Nucleus accumbens (tissue), 56 donors: ENCODE measurements around the gene PPRC1.

Source experiments
- DNase-seq, 56 donors: peaks; one replicate each; lab custom pipeline; 2025; lab: John Stamatoyannopoulos, UW

Gene PPRC1

DNA sequence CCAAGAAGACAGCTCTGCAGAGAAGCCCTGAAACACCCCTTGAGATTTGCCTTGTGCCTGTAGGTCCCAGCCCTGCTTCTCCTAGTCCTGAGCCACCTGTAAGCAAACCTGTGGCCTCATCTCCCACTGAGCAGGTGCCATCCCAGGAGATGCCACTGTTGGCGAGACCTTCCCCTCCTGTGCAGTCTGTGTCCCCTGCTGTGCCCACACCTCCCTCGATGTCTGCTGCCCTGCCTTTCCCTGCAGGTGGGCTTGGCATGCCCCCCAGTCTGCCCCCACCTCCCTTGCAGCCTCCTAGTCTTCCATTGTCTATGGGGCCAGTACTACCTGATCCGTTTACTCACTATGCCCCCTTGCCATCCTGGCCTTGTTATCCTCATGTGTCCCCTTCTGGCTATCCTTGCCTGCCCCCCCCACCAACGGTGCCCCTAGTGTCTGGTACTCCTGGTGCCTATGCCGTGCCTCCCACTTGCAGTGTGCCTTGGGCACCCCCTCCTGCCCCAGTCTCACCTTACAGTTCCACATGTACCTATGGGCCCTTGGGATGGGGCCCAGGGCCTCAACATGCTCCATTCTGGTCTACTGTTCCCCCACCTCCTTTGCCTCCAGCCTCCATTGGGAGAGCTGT, 8.2 kb downstream of the PPRC1 start:
- no peak for DNase-seq

DNA sequence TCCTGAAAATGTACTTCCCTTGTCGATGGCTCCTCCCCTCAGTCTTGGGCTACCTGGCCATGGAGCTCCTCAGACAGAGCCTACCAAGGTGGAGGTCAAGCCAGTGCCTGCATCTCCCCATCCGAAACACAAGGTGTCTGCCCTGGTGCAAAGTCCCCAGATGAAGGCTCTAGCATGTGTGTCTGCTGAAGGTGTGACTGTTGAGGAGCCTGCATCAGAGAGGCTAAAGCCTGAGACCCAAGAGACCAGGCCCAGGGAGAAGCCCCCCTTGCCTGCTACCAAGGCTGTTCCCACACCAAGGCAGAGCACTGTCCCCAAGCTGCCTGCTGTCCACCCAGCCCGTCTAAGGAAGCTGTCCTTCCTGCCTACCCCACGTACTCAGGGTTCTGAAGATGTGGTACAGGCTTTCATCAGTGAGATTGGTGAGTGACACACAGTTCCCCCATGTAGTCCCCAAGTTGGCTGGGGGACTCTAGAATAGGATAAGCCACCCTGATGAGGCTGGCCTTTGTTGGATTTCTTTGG, 8.8 kb downstream of the PPRC1 start:
- no peak for DNase-seq

DNA sequence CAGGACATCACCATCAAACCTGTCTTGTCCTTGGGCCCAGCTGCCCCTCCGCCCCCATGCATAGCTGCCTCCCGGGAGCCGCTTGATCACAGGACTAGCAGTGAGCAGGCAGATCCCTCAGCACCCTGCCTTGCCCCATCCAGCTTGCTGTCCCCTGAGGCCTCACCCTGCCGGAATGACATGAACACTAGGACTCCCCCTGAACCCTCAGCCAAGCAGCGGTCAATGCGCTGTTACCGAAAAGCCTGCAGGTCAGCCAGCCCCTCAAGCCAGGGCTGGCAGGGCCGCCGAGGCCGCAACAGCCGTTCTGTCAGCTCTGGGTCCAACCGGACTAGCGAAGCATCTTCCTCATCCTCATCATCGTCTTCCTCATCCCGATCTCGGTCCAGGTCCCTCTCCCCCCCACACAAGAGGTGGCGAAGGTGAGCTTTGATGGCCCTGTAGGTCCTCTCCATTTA, 14.2 kb downstream of the PPRC1 start:
- DNase-seq = no peak

DNA sequence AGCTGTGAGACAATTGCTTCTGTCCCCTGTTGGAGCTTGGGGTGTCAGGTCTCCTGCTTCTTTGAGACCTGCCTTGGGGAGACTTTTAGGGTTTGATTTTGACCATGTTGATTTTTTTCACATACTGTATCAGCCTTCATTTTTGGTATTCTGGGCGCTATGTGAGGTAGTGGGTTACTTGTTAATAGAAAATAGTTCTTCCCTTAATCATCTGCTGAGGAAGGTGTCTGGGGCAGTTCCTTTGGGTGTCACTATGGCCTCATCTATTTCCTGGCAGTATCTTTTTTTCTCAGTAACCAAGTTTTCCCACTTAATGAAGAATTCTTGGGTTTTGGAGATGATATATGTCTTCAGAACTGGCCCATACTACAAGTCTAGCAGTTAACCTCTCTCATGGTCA, 14.7 kb downstream of the PPRC1 start:
- no peak for DNase-seq

DNA sequence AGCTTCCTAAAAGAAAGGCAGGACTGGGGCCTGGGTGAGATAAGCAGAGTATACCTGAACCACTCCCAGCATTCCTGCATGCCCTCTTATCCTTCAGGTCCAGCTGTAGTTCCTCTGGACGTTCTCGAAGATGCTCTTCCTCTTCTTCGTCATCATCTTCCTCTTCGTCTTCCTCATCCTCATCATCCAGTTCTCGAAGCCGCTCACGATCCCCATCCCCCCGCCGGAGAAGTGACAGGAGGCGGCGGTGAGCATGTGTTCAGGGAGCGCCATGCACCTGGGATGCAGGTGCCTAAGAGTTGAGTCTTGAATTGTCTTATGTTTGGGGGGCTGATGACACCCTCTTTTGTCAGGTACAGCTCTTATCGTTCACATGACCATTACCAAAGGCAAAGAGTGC, 15.4 kb downstream of the PPRC1 start:
- DNase-seq = no peak

DNA sequence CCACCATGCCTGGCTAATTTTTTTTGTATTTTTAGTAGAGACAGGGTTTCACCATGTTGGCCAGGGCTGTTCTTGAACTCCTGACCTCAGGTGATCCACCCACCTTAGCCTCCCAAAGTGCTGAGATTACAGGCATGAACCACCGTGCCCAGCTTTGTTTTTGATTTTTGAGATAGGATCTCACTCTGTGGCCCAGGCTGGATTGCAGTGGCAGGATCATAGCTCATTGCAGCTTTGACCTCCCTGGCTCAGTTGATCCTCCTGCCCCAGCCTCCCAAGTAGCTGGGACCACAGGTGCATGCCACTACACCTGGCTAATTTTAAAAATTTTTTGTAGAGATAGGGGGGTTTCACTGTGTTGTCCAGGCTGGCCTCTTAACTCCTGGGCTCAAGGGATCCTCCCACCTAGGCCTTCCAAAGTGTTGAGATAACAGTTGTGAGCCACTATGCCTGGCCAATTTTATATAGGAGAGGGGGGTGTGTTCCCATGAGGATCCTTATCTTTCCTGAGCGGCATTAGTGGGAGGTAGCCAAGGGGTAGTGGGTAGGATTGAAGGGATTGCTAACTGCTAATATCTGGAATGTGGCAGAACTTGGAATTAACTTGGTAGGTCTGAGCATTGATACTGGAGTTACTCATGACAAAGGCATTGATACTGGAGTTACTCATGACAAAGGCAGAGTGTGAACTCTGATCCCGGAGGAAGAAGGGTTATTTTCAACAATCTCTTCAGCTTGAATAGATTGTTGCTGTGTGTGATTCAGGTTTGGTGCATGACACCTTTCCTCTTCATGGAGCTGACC, 18.3 kb downstream of the PPRC1 start:
- DNase-seq = no peak

DNA sequence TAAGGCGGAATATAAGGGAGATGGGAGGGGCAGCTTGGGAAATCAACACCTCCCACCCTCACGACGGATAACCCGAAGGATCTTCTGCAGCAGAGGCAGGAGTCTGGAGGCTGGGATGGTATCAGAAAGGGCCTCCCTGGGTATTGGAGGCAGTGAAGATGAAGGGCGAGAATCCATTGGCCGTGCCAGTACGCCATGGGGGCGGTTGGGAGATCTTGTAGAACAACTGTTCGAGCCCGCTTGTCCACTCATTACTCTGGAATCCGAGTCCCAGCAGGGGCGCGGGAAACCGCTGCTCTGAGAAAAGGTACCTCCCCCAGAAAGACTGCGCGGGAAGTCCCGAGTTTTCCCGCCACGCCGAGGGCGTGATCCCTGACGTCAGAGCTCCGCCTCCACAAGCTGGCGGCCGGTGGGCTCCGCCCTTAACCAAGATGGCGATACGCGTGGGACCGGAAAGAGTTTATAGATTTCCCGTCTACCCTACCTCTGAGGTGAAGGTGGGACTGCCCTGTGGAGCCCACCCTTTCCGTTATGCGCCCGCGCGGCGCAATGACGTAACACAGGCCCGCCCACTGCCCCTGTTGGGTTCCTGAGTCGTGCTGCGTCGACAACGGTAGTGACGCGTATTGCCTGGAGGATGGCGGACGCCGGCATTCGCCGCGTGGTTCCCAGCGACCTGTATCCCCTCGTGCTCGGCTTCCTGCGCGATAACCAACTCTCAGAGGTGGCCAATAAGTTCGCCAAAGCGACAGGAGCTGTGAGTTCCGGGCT, 19.1 kb downstream of the PPRC1 start, which contains the start of gene NOLC1:
TSS of gene NOLC1 (plus strand) at position 616 of the 771 bp plus-strand sequence. CDS start at position 638, 22 bp downstream.
- peak; percentile 86 to 100 (median 96) for DNase-seq

DNA sequence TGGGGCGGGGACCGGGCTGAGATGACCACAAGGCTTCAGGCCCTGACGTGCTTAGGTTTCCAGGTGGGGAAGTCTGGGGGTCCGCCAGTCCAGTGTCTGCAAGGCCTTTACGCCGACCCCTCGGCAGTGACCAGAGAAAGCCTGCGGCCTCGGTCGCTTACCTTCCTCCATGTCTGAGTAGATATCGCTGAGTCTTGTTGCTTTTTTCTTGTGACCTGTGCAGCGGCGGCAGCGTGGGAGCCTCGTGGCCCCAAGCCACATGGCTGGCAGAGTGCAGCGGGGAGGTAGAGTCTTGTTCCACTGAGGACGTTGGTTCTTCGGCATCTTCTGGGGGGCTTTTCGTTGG, 19.7 kb downstream of the PPRC1 start:
- DNase-seq = peak in 4 of 56 donors; percentile 22 to 50 (median 37)

DNA sequence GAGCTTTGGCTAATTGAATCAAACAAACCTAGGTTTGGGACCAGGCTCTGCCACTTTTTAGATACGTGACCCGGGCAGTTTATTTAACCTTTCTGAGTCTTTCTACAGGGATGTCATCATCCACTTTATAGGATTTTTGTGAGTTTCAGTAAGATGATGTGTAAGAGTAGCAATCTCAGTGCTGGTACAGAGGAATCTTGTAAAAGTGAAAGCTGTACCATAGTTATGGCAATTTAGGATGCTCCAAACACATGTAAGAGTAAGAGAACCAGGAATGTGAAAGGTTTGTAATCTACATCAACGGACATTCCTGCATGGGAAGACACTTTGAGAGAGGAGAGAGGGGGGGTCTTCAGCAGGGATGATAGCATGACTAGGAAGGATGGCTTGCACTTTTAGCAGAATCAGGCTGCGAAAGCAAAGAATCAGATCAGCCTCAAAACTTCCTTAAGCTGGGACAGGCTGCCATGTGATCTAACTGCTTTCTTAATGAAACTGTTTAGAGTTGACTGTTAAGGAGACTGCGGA, 20.3 kb downstream of the PPRC1 start:
- no peak for DNase-seq

DNA sequence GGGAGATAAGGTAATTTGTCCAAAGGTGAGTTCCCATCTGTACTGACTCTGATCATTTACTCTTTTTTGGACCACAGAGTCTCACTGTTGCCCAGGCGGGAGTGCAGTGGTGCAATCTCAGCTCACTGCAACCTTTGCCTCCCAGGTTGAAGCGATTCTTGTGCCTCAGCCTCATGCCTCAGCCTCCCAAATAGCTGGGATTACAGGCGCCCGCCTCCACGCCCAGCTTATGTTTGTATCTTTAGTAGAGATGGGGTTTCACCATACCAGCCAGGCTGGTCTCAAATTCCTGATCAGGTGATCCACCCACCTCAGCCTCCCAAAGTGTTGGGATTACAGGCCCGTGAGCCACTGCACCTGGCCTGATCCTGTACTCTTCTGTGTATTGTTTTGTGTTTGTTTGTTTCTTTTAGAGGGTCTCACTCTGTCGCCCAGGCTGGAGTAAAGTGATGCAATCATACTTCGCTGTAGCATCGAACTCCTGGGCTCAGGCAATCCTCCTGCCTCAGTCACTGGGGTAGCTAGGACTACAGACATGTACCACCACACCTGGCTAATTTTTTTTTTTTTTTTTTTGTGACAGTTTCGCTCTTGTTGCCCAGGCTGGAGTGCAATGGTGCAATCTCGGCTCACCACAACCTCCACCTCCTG, 21.8 kb downstream of the PPRC1 start:
- no peak for DNase-seq

DNA sequence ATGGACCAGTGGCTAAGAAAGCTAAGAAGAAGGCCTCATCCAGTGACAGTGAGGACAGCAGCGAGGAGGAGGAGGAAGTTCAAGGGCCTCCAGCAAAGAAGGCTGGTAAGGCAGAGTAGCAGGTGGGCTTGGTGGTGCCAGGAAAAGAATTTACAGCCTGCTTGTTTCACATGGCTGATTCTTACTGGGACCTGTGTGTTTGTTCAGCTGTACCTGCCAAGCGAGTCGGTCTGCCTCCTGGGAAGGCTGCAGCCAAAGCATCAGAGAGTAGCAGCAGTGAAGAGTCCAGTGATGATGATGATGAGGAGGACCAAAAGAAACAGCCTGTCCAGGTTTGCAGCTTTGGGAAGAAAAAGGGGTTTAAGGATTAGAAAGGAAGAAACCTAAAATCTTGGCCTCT, 24.4 kb downstream of the PPRC1 start:
- DNase-seq = no peak

DNA sequence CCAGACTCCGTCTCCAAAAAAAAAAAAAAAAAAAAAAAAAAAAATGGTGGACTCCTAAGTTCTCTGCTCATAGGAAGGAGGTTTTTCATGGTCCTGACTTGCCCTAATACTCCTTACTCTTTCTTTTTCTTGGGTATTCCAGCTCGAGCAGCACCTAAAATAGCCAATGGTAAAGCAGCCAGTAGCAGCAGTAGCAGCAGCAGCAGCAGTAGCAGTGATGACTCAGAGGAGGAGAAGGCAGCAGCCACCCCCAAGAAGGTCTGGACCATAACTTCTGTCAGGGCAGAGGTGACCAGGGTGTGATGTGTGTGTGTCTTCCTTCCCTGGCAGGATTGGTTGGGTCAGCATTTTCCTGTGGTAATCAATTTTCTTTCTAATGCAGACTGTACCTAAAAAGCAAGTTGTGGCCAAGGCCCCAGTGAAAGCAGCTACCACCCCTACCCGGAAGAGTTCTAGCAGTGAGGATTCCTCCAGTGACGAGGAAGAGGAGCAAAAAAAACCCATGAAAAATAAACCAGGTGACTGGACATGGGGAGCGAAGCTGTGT, 26.3 kb downstream of the PPRC1 start:
- no peak for DNase-seq

DNA sequence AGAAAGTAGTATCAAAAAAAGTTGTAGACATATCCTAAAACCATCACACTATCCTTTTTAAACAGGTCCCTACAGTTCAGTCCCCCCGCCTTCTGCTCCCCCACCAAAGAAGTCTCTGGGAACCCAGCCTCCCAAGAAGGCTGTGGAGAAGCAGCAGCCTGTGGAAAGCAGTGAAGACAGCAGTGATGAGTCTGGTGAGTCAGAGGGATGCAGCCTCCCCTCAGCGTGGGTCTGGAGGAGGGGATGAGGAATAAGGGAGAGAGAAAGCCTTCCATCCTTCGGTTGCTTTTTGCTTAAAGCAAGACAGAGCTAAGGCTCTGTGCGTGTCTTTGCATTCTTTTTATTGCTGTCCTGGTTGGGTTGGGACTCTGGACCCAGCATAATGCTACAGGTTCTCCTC, 27.0 kb downstream of the PPRC1 start:
- peak in 4 of 56 donors; percentile 4 to 10 (median 7) for DNase-seq

DNA sequence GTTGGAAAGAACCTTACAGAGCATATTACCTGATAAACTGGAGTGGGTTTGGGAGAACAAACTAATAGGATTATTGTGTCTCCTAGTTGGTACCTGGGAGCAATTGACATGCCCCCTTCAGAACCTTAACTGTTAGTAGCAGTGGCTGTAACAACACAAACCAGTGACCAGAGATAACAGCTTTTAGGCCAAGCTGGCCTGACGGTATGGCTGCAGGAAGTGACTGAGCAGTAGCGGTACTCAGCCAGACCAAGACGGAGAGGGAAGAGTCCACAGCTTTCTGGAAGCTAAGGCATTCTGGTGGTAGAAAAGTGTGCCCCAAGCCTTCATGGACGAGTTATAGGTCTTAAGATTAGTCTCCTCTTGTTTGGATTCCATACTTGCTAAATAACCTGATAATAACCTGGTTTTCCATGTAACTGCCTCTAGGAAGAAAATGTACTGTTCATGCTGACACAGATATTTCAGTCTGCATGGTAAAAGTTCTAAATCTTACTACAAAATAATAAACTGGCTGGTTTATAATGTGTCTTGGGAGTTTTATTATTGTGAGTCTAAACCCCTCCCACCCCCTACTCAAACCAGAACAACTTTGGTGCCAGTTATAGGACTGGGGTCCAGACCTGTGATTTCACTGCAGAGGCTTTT, 30.6 kb downstream of the PPRC1 start:
- DNase-seq = no peak

DNA sequence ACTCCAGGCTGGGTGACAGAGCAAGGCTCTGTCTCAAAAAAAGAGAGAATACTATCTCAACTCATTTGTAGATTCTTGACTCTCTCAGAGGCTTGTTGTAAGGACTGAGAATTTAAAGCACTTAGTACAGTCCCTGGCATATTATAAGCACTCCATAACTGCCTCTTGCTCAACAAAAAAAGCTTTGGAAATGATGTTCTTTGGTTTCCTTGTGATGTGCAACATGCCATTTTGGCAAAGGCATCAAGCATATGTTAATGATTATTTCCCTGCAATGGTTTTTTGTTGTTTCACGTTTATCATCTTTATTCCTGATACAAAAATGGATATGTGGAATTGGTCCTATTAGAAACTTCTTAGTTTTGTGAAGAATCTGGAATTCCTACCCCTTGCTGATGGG, 35.0 kb downstream of the PPRC1 start:
- DNase-seq = no peak

DNA sequence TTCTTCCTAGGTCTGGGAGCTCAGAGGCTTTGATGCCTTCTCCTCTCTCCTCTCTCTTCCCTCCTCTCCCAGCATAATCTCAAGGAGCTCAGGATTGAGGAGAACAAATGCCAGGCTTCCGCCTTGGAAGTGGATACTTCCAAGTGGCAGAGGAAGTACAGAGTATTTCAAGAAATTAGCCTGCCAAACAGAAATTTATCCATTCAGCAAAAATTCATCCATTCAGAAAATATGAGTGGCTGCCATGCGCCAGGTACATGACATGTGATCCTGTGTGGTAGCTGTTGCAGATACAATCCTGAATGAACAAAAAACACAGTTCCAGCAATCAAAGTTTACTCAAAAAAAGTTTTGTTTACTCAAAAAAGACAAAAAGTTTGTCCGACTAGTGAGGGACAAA, 37.8 kb downstream of the PPRC1 start:
- no peak for DNase-seq

DNA sequence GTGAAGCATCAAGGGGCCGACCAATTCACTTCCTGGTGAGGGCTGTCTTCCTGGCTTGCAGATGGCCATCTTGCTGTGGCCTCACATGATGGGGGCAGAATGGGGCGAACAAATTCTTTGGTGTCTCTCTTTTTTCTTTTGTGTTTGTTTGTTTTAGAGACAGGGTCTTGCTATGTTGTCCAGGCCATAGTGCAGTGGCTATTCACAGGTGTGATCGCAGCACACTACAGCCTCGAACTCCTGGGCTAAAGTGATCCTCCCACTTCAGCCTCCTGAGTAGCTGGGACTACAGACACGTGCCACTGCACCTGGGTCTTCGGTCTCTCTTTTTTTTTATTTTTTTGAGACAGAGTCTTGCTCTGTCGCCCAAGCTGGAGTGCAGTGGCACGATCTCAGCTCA, 39.4 kb downstream of the PPRC1 start:
- DNase-seq = no peak

DNA sequence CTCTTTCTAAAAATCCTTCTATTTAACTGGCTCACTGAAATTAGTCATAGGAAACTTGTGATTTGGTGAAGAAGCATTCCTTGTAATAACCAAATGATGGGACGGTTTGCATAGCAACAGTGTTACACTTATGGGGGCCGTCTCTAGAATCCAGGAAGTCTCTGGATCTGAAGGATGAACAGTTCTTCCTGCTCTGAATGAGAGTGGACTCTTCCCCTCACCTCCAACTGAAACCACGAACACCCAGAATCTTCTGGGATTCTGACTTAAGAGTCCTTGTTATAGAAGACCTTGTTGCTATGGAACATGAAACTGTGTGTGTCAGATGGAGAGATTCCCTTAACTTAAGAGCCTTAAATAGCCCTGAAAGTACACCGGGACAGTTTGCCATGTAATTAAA, 42.6 kb downstream of the PPRC1 start:
- peak in 4 of 56 donors; percentile 1 to 15 (median 6) for DNase-seq

DNA sequence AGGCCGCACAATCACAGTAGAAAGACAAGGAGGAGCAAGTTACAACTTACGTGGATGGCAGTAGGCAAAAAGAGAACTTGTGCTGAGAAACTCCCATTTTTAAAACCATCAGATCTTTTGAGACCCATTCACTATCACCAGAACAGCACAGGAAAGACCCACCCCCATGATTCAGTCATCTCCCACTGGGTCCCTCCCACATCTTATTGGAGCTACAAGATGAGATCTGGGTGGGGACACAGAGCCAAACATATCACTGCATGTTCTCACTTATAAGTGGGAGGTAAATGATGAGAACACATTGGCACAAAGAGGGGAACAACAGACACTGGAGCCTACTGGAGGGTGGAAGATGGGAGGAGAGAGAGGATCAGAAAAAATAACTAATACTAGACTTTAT, 51.8 kb downstream of the PPRC1 start:
- DNase-seq = peak in 17 of 56 donors; percentile 7 to 70 (median 32)
